Activated naive CD4-positive, alpha-beta T cell treated with anti-CD3 and anti-CD28 coated beads, Interleukin-2, amount 50 U/mL, for 24 hours (primary cell): ENCODE measurements around the gene DKK3.

Source experiments
- H3K27ac Mint-ChIP-seq: one replicate; pipeline ENCODE4 v1.8.0; 2021; ENCODE audit warnings: mild to moderate bottlenecking, mixed read lengths
- H3K27me3 Mint-ChIP-seq: one replicate; pipeline ENCODE4 v1.8.0; 2021; ENCODE audit warnings: mixed read lengths
- H3K36me3 Mint-ChIP-seq: one replicate; pipeline ENCODE4 v1.8.0; 2021; ENCODE audit warnings: mixed read lengths
- H3K4me1 Mint-ChIP-seq: one replicate; pipeline ENCODE4 v1.8.0; 2021; ENCODE audit warnings: mixed read lengths
- H3K4me3 Mint-ChIP-seq: one replicate; pipeline ENCODE4 v1.8.0; 2021; ENCODE audit warnings: mild to moderate bottlenecking, mixed read lengths
- H3K9me3 Mint-ChIP-seq: one replicate; pipeline ENCODE4 v1.8.0; 2021; ENCODE audit warnings: mixed read lengths

Gene DKK3

DNA sequence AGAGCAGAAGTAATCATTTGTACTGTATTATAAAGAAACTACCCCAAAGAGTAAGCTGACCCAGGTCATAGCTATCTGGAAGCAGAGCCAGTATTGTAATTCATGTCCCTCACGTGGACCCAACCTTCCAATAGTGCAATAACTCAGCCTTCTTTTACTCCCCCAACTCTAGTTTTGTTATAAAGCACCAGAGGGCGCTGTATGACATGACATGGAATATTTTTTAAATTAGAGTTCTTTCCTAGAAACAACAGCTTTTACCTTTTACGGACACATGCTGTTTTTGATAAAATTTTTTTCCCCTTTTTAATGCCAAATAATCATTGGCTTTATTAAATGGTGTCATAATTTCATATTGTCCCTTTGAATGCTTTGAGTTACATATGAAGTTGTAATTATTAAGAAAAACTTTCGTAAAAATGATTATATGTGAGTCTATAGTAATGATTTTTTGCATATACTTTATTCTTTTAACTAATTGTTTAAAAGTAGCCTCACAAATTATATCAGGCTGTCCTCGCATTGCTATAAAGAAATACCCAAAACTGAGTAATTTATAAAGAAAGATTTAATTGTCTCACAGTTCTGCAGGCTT lies 76.9 kb downstream of the DKK3 start:
- H3K4me3 Mint-ChIP-seq = no peak overlapping the region
- no peaks in the 10 kb centered on the region for H3K9me3 Mint-ChIP-seq
- H3K36me3 Mint-ChIP-seq = peaks cover 27% of the 10 kb centered on the region
- no peak overlapping the region for H3K27ac Mint-ChIP-seq
- no peaks in the 10 kb centered on the region for H3K27me3 Mint-ChIP-seq
- peaks cover 12% of the 10 kb centered on the region for H3K4me1 Mint-ChIP-seq

- Mint-ChIP-seq H3K4me1 (peaks cover 24% of the 10 kb centered on the region), H3K27me3 (no peaks in the 10 kb centered on the region), H3K9me3 (no peaks in the 10 kb centered on the region), H3K4me3 (no peak overlapping the region), H3K27ac (no peak overlapping the region), H3K36me3 (peaks cover 34% of the 10 kb centered on the region)
Observed at GRCh38 chr11:11929920-11930319, 78.5 kb downstream of the DKK3 start.

- peaks cover 33% of the 10 kb centered on the region for H3K36me3 Mint-ChIP-seq
- peaks cover 35% of the 10 kb centered on the region for H3K4me1 Mint-ChIP-seq
- no peak overlapping the region for H3K4me3 Mint-ChIP-seq
- no peak overlapping the region for H3K27ac Mint-ChIP-seq
- H3K27me3 Mint-ChIP-seq = no peaks in the 10 kb centered on the region
- H3K9me3 Mint-ChIP-seq = no peaks in the 10 kb centered on the region
Observed at GRCh38 chr11:11923828-11924227, 84.6 kb downstream of the DKK3 start.

GRCh38 chr11:11916981-11917399 lies 91.4 kb downstream of the DKK3 start:
- no peak overlapping the region for H3K4me3 Mint-ChIP-seq
- no peaks in the 10 kb centered on the region for H3K9me3 Mint-ChIP-seq
- H3K27ac Mint-ChIP-seq = peak overlapping the region; percentile 91
- H3K27me3 Mint-ChIP-seq = no peaks in the 10 kb centered on the region
- H3K36me3 Mint-ChIP-seq = peaks cover 13% of the 10 kb centered on the region
- peaks cover 14% of the 10 kb centered on the region for H3K4me1 Mint-ChIP-seq

GRCh38 chr11:11915625-11916024 lies 92.8 kb downstream of the DKK3 start:
- H3K27ac Mint-ChIP-seq = no peak overlapping the region

DNA sequence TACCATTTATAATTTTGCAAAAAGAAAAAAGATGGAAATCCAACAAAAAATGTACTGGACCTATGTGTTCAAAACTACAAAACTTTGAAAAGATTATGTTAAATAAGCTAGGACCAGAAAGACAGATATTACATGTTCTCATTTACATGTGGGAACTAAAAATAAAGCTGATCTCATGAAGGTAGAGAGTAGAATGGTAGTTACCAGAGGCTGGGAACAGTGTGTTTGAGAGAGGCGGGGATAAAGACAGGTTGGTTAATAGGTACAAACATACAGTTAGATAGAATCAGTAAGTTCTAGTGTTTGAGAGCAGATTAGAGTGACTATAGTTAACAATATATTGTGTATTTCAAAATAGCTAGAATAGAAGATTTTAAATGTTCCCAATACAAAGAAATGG lies 95.0 kb downstream of the DKK3 start:
- H3K4me3 Mint-ChIP-seq = no peak overlapping the region
- peaks cover 14% of the 10 kb centered on the region for H3K4me1 Mint-ChIP-seq
- peak overlapping the region; percentile 25 for H3K27ac Mint-ChIP-seq
- H3K9me3 Mint-ChIP-seq = no peaks in the 10 kb centered on the region
- peaks cover 20% of the 10 kb centered on the region for H3K36me3 Mint-ChIP-seq
- H3K27me3 Mint-ChIP-seq = no peaks in the 10 kb centered on the region

More at GRCh38 chr11:11915625-11916024, 92.8 kb downstream of the DKK3 start:
- Mint-ChIP-seq H3K4me1 (peaks cover 14% of the 10 kb centered on the region), H3K4me3 (no peak overlapping the region), H3K36me3 (peaks cover 19% of the 10 kb centered on the region), H3K27me3 (no peaks in the 10 kb centered on the region), H3K9me3 (no peaks in the 10 kb centered on the region)
